ENCODE data around the gene ZFP36.
"Not testable (repeated sequence)": the region's sequence is repeated elsewhere in the genome, so short reads cannot be mapped to it uniquely, and the experiment has no call there.

The ZFP36 gene

DNA sequence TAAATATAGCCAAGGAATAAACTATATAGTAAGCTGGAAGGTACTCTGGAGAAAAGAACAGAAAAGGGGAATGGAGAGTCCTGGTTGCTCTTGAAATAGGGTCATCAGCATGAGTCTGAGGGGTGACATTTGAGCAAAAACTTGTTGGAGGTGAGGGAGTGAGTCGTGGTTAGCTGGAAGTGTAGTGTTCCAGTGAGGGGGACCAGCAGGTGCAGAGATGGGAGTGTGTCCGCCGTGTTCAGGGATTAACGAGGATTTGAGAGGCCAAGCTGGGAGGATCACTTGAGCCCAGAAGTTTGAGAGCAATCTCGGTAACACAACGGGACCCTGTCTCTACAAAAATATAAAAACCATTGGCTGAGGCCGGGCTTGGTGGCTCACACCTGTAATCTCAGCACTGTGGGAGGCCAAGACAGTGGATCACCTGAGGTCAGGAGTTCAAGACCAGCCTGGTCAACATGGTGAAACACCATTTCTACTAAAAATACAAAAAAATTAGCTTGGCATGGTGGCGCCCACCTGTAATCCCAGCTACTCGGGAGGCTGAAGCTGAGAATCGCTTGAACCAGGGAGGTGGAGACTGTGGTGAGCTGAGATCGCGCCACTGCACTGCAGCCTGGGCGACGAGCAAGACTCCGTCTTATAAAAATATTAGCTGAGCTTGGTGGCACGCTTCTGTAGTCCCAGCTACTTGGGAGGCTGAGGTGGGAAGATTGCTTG, 39.9 kb downstream of the ZFP36 start:
- DNase-seq (ENCODE audit: low read depth): no peak

DNA sequence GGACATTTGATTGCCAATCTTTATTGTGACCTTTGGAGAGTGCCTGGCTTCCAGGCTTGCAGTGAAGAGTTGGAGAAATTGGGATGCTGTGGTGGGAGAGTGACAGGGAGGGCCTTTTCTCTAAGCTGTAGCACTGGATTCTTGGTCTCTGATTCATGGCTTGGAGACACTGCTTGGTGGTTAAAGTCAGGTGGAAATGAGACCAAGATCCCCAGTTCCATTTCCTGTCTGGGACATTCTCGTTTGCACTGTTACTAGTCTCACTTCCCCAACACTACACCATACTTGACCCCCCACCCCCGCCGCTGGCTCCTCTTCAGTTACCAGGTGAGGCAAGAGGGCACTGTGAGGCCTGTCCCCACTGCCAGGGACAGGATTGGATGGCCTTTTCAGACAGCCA, 41.6 kb downstream of the ZFP36 start:
- DNase-seq (ENCODE audit: low read depth): no peak

DNA sequence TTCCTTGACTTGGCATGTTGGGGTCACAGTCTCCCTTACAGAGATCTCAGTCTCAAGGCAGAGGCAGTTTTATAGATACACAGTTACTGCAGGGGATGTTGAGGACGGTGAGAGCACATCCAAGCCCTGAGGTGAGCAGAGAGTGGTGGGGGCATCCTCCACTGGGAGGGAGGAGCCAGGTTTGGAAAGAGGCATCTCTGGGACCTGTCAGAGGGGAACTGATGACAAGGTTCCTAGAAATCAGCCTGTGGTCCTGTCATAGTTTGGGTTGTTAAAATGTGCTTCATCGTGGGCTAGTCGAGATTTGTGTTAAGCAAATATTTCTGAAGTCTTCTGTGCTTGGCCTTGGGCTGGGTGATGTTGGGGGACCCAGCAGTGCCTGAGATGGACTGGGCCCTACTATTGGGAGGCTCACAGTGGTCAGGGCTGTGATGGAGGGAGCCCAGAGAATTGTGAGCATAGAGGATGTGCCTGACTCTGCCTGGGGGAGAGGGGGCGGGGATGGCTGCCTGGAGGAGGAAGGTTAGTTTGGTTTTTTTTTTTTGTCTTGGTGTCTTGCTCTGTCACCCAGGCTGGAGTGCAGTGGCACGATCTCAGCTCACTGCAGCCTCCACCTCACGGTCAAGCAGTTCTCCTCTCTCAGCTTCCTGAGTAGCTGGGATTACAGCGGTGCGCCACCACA, 42.6 kb downstream of the ZFP36 start:
- DNase-seq (ENCODE audit: low read depth): no peak

DNA sequence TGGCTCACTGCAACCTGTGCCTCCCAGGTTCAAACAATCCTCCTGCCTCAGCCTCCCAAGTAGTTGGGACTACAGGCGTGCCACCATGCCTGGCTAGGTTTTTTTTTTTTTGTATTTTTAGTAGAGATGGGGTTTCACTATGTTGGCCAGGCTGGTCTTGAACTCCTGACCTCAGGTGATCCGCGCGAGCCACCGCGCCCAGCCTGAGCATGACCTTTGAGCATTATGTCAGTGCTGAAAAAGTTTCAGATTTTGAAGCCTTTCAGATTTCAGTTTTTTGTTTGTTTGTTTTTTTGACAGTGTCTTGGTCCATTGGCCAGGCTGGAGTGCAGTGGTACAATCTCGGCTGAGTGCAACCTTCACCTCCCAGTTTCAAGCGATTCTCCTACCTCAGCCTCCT, 44.6 kb downstream of the ZFP36 start:
- DNase-seq (ENCODE audit: low read depth): not testable (repeated sequence)

Data from activated T-cell treated with anti-CD3 and anti-CD28 coated beads for 1 hour (primary cell).